Measurements from ENCODE around the gene ELF4. TPM values are rescaled to one million over a fixed set of nuclear protein-coding genes. Genes with fewer than 3 reads are reported as not detected.

The ELF4 gene
- total and polyA plus RNA-seq, 7 donors, result 0.55 to 2.9 (median 1.5) TPM

DNA sequence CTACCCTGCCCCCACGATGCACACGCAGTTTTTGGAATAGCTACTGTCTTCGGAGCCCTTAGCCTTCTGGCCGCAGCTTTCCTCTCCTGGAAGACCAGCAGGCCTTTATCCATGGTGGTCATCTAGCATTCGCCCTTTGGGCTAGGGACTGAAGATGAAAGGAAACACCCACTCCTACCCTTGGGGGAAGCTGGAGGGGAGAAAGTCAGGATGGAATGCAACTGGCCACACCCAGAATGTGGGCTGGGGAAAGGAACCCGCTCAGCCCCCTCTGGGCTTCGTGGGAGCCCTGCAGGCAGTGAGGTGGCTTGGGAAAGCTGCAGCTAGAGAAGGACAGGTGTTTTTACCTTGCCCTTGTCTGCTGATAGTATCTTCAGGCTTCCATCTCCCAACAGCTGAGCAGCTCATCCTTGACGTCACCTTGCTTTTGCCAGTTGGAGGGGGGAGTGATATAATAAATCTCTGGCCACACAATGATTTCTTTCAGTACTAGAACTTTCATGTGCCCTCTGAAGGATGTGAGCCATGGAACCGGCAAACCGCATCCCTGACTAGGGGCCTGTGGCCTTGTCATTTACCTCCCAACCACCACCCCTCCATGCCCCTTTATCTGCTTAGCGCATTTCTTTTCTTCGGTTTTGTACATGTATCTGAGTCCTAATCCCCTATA is 59.0 kb downstream of the ELF4 start:
- peaks cover 5% of the 10 kb centered on the region for H3K4me1 ChIP-seq
- 80 to 85% (median 84%) methylated on average over 9 to 12 of the region's 12 CpGs for WGBS, 3 donors
- no peak for ATAC-seq
- no peak overlapping the region for H3K4me3 ChIP-seq
- TF ChIP-seq, protein P1, sequence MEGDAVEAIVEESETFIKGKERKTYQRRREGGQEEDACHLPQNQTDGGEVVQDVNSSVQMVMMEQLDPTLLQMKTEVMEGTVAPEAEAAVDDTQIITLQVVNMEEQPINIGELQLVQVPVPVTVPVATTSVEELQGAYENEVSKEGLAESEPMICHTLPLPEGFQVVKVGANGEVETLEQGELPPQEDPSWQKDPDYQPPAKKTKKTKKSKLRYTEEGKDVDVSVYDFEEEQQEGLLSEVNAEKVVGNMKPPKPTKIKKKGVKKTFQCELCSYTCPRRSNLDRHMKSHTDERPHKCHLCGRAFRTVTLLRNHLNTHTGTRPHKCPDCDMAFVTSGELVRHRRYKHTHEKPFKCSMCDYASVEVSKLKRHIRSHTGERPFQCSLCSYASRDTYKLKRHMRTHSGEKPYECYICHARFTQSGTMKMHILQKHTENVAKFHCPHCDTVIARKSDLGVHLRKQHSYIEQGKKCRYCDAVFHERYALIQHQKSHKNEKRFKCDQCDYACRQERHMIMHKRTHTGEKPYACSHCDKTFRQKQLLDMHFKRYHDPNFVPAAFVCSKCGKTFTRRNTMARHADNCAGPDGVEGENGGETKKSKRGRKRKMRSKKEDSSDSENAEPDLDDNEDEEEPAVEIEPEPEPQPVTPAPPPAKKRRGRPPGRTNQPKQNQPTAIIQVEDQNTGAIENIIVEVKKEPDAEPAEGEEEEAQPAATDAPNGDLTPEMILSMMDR (IDR thresholded peaks at IDR 0.05), result no peak
- intact Hi-C loops (cut with DNase I), result loop anchor here in 1 of 2 donors (10.0 kb wide), 1 partner anchor 447 kb away; no protein-coding TSS in a partner anchor
- DNase-seq, result peak in 1 of 2 donors; percentile 6
- H3K36me3 ChIP-seq (ENCODE audit: insufficient read depth in 1 of 2, low read depth in 1 of 2), result peaks cover 0 to 42% of the 10 kb centered on the region in 2 donors
- no peaks in the 10 kb centered on the region for H3K9me3 ChIP-seq
- no peak overlapping the region for H3K27ac ChIP-seq
- H3K27me3 ChIP-seq (ENCODE audit: insufficient read depth in 3 of 3, low read length in 2 of 3), result no peaks in the 10 kb centered on the region

DNA sequence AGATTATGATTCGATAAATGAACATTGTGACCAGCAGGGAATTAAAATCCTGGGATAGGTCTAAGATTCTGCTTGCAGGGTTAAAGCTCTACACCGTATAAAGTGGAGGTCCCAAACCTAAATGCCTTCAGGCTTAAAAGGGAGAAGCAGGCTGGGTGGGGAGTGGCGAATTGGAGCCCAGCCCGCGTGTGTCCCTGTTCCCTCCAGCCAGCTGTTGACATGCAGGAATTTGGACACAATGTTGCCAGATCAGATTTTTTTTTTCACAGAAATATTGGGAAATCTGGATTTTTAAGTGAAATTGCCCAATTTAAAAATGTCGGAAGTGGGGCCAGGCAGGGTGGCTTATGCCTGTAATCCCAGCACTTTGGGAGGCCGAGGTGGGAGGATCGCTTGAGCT is 60.5 kb downstream of the ELF4 start:
- TF ChIP-seq, protein P1 (IDR thresholded peaks at IDR 0.05), result no peak
- H3K9me3 ChIP-seq, result no peaks in the 10 kb centered on the region
- H3K27ac ChIP-seq, result no peak overlapping the region
- DNase-seq (peak; percentile 43 to 74), ATAC-seq (peak in 2 of 4 donors; percentile 46 to 51)
- intact Hi-C loops (cut with DNase I), result loop anchor here in 1 of 2 donors (10.0 kb wide), 1 partner anchor 445 kb away; no protein-coding TSS in a partner anchor
- H3K4me3 ChIP-seq, result no peak overlapping the region
- WGBS, 3 donors, result 67 to 71% (median 69%) methylated on average over 8 of the region's 8 CpGs
- no peaks in the 10 kb centered on the region for H3K27me3 ChIP-seq (ENCODE audit: insufficient read depth in 3 of 3, low read length in 2 of 3)
- H3K36me3 ChIP-seq (ENCODE audit: insufficient read depth in 1 of 2, low read depth in 1 of 2), result peaks cover 0 to 51% of the 10 kb centered on the region in 2 donors
- H3K4me1 ChIP-seq, result peaks cover 1% of the 10 kb centered on the region

DNA sequence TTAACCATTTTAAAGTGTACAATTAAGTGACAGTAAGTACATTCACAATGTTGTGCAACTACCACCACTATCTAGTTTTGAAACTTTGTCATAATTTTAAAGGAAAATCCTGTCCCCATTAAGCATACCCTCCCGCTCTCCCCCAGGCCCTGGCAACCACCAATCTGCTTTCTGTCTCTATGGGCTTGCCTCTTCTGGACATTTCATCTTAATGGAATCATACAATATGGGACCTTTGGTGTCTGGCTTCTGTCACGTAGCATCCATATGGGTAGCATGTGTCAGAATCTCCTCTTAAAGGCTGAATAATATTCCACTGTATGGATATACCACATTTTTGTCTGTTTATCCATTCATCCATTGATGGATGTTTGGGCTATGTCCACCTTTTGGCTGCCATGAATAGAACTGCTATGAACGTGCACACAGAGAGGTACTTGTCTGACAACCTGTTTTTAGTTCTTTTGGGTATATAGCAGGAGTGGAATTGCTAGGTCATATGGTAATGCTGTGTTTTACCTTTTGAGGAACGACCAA is 61.5 kb downstream of the ELF4 start:
- DNase-seq (no peak), ATAC-seq (no peak)
- TF ChIP-seq, protein P1 (IDR thresholded peaks at IDR 0.05), result no peak
- no peaks in the 10 kb centered on the region for H3K27me3 ChIP-seq (ENCODE audit: insufficient read depth in 3 of 3, low read length in 2 of 3)
- H3K27ac ChIP-seq, result no peak overlapping the region
- H3K9me3 ChIP-seq, result no peaks in the 10 kb centered on the region
- no peaks in the 10 kb centered on the region for H3K4me1 ChIP-seq
- intact Hi-C loops (cut with DNase I), result no loop called here
- H3K4me3 ChIP-seq, result no peak overlapping the region
- 68 to 95% (median 86%) methylated on average over 4 of the region's 4 CpGs for WGBS, 3 donors
- H3K36me3 ChIP-seq (ENCODE audit: insufficient read depth in 1 of 2, low read depth in 1 of 2), result peaks cover 0 to 57% of the 10 kb centered on the region in 2 donors

DNA sequence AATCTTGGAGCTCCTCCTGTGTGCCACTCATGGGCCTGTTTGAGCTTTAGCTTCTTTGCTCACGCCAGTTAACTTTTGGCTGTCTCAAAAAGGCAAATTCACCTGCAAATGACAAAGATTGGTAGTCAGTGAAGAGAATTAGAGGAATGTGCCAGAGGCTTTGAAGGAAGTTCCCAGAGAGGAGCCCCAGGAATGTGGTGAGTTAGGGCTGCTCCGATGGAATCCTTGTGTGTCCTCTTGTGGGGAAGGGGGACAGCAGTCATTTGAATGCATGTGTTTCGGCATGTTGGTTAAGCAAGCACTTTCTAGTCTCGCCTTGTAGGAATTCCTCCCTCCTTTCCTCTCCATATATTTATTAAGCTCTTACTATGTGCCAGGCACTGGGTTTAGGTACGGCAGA is 62.9 kb downstream of the ELF4 start:
- 90 to 99% (median 95%) methylated on average over 5 of the region's 5 CpGs for WGBS, 3 donors
- no peak for ATAC-seq
- no peak overlapping the region for H3K27ac ChIP-seq
- no peak overlapping the region for H3K4me3 ChIP-seq
- intact Hi-C loops (cut with DNase I), result no loop called here
- H3K27me3 ChIP-seq (ENCODE audit: insufficient read depth in 3 of 3, low read length in 2 of 3), result no peaks in the 10 kb centered on the region
- no peak for DNase-seq
- no peaks in the 10 kb centered on the region for H3K4me1 ChIP-seq
- TF ChIP-seq, protein P1 (IDR thresholded peaks at IDR 0.05), result no peak
- no peaks in the 10 kb centered on the region for H3K9me3 ChIP-seq
- peaks cover 0 to 49% of the 10 kb centered on the region in 2 donors for H3K36me3 ChIP-seq (ENCODE audit: insufficient read depth in 1 of 2, low read depth in 1 of 2)

Data from psoas muscle (tissue), 8 donors.